IPS DF 19.7 (cell line): Measurements from ENCODE around the gene RNPS1.
"Not testable (repeated sequence)": the region's sequence is repeated elsewhere in the genome, so short reads cannot be mapped to it uniquely, and the experiment has no call there.

Source experiments
- DNase-seq: peaks from one replicate; pipeline ENCODE4 v3.0.0-alpha.2; 2013; ENCODE audit warnings: low read depth, low spot score

Gene RNPS1

DNA sequence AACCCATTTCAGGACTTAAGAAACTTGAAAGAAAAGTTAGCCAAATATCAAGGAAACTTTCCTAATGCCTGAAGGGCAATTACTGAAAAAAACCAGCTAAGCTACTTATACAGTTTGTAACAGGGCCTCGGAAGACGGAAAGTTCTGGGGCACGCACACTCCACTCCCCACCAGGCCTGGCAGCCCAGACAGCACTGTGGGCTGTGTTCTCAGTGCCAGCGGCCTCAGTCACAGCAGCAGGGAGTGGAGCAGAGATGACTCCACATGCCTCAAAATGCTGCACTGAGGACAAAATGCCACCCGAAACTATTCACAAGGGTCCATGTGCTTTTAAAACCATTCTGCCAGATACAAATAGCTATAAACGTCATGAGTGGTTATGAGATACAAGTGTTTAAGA lies 10.2 kb downstream of the RNPS1 start:
- no peak for DNase-seq

DNA sequence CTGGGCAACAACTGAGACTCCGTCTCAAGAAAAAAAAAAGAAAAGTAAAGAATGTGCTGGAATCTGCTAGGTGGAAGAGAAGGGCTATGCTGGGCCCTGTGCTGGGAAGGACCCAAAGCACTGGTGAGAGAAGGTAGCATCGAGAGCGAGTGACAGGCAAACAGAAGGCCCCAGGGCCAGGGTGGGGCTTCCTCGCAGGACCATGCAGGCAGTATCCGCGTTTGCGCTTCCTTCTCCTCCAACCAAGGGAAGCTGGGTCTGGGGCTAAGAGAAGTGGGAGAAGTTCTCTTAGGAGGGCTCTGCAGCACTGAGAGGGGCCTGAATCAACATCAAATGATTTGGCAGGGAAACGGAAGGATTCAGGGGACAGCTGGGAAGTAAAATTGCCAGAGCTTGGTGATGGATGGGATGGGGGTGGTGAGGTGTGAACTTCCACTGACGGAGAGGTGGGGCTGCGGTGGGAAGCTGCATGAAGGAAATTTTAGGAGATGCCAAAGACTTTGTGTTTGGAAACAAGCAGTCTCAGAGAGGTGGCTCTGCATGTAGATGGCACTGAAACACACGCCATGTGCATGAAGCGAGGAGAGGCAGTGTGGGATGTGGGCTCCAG lies 11.3 kb downstream of the RNPS1 start:
- no peak for DNase-seq

DNA sequence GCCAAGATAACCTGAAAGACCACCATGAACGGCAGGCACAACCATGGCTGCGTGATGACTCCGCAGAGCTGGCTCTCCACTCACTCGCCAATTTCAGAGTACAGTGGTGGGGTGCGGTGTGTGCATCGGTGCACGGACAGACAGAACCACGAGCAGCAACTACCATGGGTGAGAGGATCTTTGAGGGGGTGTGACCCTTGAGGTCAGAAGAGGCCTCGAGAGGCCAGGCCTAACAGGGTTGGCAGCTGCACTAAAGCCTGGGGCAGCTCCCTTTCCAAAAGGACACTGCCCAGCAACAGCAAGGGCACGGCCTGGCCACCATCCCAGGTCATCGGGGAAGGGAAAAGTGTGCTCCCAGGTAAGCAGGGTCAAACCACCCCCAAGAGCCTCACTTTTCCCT lies 14.6 kb downstream of the RNPS1 start:
- no peak for DNase-seq

DNA sequence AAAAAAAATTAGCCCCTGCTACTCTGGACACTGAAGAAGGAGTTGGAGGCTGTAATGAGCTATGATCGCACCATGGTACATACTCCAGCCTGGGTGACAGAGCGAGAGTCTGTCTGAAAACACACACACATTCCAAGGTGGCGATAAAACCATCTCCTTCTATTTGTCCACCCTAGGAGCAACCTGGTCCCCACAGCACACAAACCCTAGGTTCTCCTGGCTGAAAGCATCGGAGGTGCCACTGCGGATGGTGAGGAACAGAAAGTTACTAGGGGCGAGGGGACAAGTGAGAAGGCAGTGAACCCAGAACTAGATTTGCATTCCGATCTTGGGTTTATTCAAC lies 15.1 kb downstream of the RNPS1 start:
- no peak for DNase-seq

DNA sequence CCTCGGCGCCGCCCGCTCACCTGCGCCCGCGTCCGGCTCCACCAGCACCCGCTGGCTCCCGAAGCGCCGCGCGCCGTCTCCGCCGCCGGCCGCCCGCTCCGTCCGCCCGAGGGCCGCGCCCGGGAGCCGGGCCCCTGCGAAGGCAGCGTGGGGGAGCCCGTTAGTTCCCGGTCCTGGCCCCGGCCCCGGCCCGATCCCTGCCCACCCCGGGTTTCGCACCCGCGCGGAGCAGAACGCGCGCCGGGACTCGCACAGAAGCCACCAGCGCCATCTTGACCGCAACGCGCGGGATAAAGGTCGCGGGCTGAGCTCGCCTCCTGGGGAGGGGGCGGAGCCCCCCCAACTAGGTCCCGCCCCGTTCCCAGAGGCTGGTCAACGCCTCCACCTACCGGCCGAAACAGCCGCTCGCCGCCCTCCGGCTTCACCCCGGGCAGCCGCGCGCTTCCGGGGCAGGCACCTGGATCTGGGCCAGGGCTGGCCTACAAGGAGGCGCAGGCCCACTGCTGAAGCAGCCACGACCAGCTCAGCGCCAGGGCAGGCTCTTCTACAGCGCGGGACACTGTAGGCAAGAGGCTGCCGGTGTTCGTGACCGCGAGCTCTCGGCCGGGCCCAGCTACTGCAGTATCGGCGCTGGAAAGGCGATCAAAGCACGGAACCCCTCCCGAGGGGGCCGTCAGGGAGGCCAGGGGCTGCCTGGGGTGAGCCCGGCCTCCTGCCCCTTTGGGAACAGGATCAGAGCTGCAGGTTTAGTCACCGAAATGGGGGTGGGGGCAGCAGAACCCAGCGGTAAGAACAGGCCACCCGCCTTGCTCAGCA lies 16.4 kb downstream of the RNPS1 start, which contains the start of gene ECI1:
ECI1 (minus strand) TSS at position 292 of the 816 bp plus-strand sequence; CDS start at position 271, 21 bp downstream.
- peak; percentile 73 for DNase-seq

DNA sequence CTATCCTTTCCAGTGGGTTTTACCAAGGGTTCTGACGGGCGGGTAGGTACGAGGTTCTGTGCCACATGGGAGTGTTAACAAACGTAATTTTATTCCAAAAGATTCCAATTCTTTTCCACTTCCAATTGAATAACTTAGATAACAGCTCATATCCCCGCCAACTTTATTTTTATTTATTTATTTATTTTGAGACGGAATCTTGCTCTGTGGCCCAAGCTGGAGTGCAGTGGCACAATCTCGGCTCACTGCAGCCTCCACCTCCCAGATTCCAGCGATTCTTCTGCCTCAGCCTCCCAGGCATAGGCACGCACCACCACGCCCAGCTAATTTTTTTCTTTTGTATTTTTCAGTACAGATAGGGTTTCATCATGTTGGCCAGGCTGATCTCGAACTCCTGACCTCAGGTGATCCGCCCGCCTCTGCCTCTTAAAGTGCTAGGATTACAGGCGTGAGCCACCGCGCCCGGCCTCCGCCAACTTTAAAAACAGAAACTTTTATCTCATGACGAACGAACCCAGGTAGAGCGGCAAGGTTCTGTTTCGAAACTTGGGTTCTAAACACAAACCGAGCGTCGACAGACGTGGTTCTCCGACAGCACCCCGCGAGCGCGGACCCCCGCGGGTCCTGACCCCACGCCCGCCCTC lies 17.2 kb downstream of the RNPS1 start:
- no peak for DNase-seq

DNA sequence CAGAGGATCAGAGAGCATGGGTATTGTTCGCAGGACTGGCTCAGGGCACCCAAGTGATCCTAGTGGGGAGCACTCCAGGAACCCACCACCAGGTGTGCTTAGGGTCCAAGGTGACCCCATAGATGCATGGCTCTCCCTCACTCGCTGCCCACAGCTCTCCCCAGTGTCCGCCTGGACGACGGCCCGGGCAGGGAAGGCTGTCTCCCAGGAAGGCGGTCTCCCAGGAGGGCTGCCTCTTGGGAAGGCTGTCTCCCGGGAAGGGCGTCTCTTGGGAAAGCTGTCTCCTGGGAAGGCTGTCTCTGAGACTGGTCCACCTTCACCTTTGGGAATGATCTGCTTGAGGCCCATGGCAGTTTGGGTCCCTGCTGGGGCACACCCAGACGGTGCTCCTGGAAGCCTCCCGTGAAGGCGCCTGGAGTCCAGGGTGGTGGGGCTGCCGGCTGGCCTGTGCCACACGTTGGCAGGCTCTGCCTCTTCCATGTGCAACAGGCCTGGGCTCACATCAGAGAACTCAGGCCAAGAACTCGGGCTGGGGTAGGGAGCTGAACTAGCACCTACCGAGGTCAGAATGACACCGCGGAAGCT lies 21.5 kb downstream of the RNPS1 start:
- no peak for DNase-seq

DNA sequence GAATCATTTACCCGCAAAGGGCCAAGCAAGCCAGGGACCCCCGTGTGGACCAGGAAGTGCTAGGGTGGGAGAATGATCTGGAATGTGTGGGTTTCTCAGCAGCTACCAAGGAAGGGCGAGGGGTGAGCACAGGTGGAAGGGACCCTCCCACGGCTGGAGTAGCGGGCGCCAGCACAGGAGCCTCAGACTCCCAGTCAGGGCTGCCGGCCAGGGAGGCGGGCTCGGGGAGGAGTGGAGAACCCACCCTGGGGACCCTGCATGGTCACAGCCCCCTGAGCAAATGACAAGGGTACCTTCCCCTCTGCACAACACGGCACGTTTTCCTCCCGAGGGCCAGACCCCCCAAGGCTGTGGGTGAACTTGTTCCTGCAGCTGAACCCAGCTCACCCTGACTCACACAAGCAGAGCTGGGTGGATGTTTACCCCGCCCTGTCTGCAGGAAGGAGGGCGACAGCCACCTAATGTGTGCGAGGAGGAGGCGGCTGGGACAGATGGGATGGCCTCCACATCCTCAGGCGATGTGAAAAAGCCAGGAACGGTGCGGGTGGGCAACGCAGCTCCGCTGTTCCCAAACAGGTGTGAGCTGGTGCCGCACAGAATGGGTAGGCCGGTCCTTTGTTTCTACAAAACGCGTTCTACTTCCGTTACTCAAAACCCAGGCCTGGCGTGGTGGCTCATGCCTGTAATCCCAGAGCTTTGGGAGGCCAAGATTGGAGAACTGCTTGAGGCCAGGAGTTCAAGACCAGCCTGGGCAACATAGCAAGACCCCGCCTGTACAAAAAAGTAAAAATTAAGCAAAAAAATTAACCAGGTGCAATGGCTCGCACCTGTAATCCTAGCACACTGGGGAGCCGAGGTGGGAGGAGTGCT lies 22.8 kb downstream of the RNPS1 start:
- DNase-seq = no peak

DNA sequence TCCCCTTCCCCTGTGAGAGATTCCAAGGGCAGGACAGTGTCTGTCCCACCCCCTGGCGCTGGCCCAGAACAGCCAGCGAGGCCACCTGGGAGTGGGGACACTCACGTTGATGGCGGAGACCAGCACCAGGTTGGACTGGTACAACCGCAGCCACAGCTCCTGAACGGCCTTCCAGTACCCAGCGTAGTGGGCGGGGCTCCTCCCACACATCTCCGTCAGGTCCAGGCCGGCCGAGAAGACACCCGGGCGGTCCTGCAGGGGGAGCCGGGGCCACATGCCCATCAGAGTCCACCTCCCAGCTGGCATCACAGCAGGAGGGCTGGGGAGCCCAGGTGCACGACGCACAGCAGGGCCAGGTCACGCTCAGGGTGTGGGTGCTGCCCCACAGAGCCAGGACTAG lies 23.6 kb downstream of the RNPS1 start:
- no peak for DNase-seq

DNA sequence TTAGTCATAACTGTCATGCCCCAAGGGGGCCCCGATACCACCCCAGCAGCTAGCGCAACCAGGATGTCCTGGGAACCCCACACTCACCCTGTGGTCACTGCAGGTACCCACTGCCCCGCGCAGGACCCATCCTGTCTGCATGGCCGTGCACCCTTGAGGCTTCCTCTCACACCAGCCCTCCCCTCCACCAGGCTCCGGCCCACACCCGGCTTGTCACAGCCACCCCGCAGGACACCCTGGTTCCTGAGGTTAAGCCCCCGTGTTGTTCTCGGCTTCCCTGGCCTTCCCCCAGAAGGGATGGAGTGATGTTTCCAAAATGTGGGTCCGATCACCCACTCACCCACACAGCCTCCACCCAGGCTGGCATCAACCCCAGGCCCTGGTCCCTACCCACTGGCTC lies 24.1 kb downstream of the RNPS1 start:
- DNase-seq = no peak

DNA sequence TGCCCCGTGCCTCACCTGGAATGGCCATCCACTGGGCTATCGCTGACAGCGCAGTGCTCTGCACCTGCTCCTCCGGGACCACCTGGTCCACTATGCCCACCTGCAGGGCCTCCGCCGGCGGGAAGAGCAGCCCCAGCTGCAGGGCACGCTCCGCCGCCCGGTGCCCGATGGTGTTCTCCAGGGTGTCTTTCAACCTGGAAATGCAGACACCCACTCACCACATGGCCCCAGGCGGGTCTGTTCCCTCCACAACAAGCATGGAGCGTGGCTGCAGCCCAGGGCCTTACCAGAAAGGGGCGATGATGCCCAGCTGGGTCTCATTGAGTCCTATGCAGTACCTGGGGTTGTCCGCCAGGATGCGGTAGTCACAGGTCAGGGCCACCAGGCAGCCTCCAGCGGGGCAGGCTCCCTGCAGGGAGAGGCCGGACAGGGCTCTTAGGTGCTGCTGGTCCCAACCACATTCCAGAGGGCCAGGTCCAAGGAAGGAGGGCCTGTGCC lies 24.8 kb downstream of the RNPS1 start:
- DNase-seq = no peak

DNA sequence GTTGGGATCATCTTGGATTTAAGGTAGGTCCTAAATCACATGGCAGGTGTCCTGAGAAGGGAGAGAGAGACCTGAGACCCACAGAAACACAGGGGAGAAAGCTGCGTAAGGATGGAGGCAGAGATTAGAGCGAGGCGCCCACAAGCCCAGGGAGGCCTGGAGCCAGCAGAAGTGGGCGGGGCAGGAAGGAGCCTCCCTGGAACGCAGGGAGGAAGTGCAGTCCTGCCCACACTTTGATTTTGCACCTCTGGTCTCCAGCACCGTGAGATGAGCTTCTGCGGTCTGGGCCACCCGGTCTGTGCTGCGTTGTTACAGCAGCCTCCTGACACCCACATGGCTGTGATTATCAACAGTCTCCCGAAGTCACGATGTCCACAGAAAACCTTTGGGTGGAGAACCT lies 25.3 kb downstream of the RNPS1 start:
- DNase-seq = no peak

DNA sequence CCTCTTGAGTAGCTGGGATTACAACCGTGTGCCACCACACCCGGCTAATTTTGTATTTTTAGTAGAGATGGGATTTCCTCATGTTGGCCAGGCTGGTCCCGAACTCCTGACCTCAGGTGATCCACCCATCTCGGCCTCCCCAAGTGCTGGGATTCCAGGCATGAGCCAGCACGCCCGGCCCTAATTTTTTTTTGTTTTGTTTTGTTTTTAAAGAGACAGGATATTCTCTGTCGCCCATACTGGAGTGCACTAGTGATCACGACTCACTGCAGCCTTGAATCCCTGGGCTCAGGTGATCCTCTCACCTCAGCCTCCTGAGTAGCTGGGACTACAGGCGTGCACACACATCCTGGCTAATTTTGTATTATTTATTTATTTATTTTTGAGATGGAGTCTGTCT lies 27.6 kb downstream of the RNPS1 start:
- DNase-seq = not testable (repeated sequence)

DNA sequence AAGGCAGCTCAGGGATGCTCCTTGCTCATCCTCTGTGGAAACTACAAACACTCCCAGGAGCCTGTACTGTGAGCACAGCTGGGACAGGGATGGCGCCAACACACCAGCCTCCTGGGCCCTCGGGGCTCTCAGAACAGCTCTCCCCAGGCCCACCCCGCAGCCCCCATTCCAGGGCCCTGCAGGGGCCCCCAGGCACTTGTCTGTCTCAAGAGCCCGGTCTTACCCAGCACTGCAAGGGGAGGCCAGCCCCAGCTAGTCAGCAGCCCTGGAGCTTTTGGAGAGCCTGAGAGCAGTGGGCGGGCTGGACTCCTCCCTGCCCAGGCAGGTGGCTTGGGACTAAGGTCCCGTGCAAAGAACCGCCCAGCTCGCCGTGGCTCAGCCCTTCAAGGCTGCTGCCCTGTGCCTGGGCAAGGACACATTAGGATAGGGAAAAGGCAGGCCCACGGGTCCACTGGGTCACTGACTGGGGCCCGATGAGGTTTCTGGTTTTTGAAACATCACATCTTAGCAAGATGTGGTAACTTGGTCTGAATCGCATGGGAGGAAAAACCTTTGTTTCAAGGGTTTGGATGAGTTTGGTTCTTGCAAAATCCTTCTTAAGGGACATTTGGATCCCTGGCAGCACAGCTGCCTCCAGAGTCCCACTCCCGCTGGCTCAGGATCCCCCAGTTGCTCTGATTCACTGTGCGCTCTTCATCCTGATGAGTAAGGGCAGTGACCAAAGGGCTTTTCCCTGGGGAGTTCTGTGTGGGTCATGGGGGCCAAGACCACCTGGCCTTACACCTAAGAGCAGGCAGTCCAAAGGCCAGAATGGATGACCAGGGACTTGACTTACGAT lies 28.9 kb downstream of the RNPS1 start:
- DNase-seq = no peak

DNA sequence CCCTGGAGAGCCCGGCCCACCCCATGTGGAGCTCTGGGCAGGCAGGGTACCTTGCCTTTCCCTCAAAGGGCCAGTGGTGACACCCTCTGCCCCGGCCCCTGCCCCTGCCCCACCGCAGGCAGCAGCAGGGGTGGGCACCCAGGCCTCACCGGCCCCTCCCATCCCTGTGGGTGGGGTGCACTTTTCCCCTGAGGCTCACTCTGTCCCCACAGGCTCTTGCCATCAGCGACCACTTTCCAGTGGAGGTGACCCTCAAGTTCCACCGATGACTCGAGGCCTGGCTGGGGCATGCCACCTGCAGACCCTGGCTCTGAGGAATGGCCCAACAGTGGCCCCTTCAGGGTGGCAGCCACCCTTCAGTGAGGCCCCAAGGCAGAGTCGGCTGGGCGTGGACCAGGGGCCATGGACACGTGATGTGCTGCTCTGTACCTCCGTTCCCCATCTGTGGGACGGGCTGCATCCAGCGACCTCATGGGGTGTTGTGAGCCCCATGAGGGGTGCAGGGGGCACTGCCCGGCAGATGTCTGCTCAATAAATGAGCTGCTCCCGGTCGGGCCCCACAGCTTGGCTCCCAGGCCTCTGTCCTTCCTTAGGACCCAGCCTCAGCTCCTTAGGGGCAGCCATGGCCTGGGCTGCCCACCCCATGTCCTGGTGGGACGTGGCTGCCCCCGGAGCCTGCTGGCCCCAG lies 29.6 kb downstream of the RNPS1 start:
- DNase-seq = no peak

DNA sequence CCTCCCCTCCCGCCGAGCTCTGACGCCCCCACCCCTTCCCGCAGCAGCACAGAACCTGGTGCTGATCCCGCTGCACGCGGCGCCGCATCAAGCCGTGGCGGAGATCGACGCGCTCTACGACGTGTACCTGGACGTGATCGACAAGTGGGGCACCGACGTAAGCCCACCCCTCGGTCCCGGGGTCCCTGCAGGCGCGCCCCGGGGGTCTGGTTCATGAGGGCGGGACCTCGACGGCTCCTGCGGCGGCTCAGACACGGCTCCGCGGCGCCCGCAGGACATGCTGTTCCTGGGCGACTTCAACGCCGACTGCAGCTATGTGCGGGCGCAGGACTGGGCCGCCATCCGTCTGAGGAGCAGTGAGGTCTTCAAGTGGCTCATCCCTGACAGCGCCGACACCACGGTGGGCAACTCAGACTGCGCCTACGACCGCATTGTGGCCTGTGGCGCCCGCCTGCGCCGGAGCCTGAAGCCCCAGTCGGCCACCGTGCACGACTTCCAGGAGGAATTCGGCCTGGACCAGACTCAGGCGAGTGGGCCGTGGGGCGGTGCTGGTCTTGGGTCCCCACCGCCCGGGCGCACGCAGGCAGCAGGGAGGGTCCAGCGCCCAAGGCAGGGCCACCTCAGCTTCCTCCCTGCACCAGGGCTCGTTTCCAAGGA lies 30.3 kb downstream of the RNPS1 start:
- DNase-seq = no peak

DNA sequence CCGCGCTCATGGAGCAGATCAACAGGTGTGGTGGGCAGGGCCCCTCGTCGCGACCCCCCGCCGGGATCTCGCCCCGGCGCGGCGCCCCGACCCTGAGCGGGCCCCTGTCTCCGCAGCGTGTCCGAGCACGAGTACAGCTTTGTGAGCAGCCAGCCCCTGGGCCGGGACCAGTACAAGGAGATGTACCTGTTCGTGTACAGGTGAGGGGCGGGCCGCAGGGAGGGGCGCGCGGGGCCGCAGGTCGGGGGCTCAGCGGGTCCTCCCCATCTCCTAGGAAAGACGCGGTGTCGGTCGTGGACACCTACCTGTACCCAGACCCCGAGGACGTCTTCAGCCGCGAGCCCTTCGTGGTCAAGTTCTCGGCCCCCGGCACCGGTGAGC lies 30.8 kb downstream of the RNPS1 start:
- no peak for DNase-seq

DNA sequence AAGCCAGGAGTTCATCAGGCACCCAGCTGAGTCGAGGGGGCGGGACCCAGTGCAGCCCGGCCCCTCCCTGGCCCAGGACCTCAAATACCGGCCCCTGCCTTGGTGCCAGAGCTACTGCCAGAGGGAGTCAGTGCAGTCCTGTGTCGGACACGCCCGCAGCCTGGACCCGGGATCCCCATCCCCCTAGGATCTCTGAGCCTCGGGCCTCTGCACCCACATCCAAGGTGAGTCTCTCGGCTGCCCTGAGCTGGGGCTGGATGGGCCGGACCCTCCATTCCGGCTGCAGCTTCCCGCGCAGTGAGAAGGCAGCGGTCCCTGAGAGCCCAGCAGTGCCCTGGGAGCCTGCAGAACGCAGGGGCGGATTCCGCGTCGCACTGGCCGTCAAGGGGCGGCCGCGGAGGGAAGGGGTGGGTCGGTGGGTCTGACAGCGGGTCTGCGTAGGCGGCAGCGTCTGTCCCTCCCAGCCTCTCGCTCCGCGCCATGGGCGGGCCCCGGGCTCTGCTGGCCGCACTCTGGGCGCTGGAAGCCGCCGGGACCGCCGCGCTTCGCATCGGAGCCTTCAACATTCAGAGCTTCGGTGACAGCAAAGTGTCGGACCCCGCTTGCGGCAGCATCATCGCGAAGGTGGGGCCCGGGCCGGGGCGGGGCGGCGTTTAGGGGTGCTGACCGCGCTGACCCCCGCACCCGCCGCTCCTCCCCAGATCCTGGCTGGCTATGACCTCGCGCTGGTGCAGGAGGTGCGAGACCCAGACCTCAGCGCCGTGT lies 31.4 kb downstream of the RNPS1 start, which contains the start of gene DNASE1L2:
DNASE1L2 (plus strand) TSS at position 108 of the 765 bp plus-strand sequence; CDS start at position 481, 373 bp downstream.
- DNase-seq = no peak
